CD14-positive monocyte (primary cell): ENCODE results near the gene CETN2. TPM values are rescaled to one million over a fixed set of nuclear protein-coding genes. Genes with fewer than 3 reads are reported as not detected.

Experiments
- polyA plus RNA-seq, 3 donors: library from polyadenylated mRNA; depleted of rRNA in 1 of 3; unstranded in 2 of 3; stranded (reverse) in 1 of 3; fragments of 300-500 nt in 2 of 3; fragments of >200 nt in 1 of 3; fragmentation: Illumina TruSeq in 2 of 3; gene quantifications; 1 replicate in 2 of 3; 2 replicates in 1 of 3; pipeline ENCODE4 v1.2.3, GENCODE V29; 2012 to 2021

CETN2 gene
- polyA plus RNA-seq, 3 donors, result 5.4 to 26.7 (median 19.9) TPM

Other genes with a start within 250 kb of the CETN2 start
- gene GABRQ, start 192.9 kb downstream of the CETN2 start, polyA plus RNA-seq, result not detected
- not detected for gene MAGEA3, start 132.0 kb downstream of the CETN2 start, polyA plus RNA-seq
- not detected for gene CSAG2, start 121.5 kb downstream of the CETN2 start, polyA plus RNA-seq
- gene MAGEA2B, start 116.1 kb downstream of the CETN2 start, polyA plus RNA-seq, result not detected
- gene CSAG1, start 97.0 kb downstream of the CETN2 start, polyA plus RNA-seq, result not detected
- not detected for gene MAGEA12, start 97.0 kb downstream of the CETN2 start, polyA plus RNA-seq
- not detected for gene MAGEA2, start 76.9 kb downstream of the CETN2 start, polyA plus RNA-seq
- not detected for gene CSAG3, start 71.5 kb downstream of the CETN2 start, polyA plus RNA-seq
- gene MAGEA6, start 61.1 kb downstream of the CETN2 start, polyA plus RNA-seq, result not detected
- 10 to 100 TPM in 2 of 3 donors, 1 to 10 TPM in 1; 8.2 to 21.3 (median 19.9) TPM for gene NSDHL, start 306 bp upstream of the CETN2 start, polyA plus RNA-seq
- gene ZNF185, start 67.3 kb upstream of the CETN2 start, polyA plus RNA-seq, result 10 to 100 TPM; 39.1 to 82.9 (median 40.5) TPM
- 1 to 10 TPM in 1 of 3 donors, under 1 TPM in 1, not detected in 1; 0.06 to 2.1 TPM for gene PNMA5, start 163.4 kb upstream of the CETN2 start, polyA plus RNA-seq
- under 1 TPM in 1 of 3 donors, not detected in 2; 0.79 TPM for gene PNMA3, start 225.7 kb upstream of the CETN2 start, polyA plus RNA-seq
- under 1 TPM in 2 of 3 donors, not detected in 1; 0.04 to 0.12 TPM for gene PNMA6A, start 241.7 kb upstream of the CETN2 start, polyA plus RNA-seq